ENCODE data around the gene MAP3K5.

DNA sequence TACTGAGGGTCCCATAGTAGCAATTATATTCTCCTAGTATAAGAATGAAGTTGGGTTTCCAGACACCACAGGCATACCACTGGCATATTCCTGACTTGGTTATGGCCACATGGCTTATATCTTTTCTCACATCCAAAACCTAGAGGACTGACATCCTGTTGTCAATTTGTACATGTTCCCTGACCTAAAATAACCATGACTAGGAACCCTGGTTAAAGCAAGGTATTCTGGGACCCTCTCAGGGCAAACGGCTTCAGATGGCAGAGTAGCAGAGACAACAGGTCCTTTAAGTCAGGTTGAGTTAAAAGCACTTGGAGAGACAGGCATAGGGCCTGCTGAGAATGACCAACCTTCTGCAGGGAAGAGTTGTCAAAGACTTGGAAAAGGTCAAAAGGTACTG, 12.6 kb downstream of the MAP3K5 start:
- no peak for TF ChIP-seq CTCF (IDR thresholded peaks at IDR 0.05)
- no peak for TF ChIP-seq POLR2A (IDR thresholded peaks at IDR 0.05)
